ENCODE data around the gene SMOC1.

The SMOC1 gene

DNA sequence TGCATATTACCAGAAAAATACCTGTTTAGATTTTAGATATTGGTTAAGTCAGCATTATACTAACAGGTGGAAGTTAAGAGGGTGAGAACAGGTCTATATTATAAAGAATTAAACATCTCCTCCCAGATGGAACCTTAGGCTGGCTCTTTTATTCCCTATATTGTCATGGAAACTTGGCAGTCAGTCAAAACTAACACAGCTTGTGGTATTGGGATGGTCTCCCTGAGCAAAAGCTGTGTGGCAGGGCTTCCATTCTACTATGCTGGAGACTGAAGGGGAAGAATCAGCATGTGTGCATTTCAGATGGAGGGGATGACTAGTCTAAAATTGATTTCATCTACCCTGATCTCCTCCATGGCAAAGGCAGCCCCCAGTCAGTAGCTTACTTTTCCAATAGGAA lies 66.7 kb downstream of the SMOC1 start:
- no peak for DNase-seq

DNA sequence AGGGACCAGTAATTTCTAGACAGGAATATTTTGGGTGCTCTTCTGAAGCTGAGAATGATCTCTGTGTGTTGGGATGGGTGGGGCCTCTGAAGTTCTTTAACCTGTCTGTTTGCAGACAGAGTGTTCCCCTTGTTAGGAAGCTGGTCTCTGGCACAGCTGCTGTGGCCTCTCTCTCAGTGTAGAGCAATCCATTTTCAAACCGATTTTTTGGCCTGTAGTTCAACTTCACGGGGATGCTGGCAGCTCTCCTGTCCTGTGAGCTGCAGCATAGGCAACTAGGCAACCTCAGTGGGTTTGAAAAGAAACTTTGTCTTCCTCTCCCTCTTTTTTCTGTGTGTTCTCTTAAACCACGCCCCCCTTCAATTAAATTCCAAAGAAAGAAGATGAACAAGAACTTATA lies 69.1 kb downstream of the SMOC1 start:
- DNase-seq, result no peak

DNA sequence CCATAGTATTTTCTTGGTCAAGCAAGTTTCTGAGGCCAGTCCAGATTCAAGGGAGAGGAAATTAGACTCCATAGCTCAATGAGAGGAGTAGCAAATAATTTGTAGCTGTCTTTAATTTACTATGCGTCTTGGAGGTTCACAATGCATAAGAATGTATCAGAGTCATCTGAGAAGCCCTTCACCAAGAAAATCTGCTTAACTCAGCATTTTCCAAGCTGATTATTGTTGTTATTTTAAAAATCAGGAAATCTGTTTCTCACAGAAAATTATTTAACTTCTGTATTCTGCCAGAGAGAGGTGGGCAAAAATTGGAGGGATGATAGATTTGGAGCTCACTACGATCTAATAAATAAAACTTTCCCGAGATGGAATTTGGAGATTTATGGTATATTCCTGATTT lies 72.0 kb downstream of the SMOC1 start:
- no peak for DNase-seq

DNA sequence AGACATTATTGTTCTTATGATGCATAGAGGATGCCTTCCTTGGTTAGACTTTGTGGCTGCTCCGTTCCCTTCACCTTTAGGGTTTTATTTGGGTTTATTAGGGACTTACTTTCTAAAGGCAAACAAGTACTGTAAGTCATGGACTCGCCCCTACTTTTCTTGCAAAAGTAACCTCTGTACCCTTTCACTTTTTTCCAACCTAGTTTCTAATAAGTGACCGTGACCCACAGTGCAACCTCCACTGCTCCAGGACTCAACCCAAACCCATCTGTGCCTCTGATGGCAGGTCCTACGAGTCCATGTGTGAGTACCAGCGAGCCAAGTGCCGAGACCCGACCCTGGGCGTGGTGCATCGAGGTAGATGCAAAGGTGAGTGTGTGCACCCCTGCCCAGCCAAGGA lies 72.7 kb downstream of the SMOC1 start:
- DNase-seq, result no peak

DNA sequence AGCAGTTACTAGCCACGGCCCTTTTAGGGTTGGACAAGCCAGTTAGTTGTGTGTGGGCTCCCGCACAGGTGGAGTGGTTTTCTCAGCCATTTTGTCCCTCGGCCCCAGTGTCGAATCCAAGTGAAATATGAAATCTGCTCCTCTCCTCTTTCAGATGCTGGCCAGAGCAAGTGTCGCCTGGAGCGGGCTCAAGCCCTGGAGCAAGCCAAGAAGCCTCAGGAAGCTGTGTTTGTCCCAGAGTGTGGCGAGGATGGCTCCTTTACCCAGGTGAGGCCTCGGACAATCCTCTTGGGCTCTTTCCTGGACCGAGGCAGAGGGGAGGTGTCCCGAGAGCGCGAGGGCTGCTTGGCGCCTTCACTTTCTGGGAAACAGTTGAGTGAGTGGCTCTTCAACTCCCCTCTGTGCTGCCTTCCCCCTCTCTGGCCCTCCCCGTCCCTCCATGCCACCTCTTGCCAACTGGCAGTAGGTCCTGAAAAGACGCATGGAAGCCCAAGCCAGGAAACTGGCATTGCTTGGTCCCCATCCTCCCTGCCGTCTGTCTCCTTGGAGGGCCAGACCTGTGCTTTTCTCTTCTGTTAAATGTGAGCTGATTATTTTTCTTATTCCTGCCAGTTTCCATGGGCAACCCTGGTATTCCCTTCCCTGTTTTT lies 74.2 kb downstream of the SMOC1 start:
- no peak for DNase-seq

- no peak for DNase-seq
Observed at GRCh38 chr14:69955855-69956845, 76.9 kb downstream of the SMOC1 start.

DNA sequence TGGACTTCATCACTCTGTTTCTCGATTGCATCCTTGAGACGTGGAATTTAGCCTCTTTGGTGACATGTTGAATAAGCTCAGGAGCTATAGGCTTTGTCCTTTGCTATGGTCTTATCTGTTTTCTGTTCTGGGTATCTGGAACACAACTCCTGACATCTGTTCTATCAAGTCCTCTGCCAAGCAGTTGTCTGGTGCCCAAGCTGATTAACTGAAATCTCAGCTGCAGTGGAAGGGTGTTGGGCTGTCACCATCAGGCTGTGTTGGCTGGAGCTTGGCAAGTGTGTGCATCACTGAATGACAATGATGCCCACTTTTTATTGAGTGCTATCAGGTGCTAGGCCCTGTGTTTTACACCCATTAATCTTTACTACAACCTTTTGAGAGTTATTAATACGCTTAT lies 77.8 kb downstream of the SMOC1 start:
- no peak for DNase-seq

DNA sequence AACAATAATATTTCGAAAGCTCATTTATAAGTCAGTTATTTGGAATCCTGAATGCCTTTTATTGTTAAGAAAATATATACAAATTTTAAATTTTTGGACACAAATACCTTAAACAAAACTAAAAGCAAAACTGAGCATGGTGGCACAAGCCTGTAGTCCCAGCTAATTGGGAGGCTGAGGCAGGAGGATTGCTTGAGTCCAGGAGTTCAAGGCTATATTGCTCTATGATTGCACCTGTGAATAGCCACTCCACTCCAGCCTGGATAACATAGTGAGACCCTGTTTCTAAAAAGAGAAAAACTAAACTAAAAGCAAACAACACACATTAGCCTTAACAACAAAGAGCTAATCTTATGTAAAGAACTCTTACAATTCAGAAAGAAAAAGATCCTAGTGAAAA lies 78.8 kb downstream of the SMOC1 start:
- DNase-seq, result no peak

DNA sequence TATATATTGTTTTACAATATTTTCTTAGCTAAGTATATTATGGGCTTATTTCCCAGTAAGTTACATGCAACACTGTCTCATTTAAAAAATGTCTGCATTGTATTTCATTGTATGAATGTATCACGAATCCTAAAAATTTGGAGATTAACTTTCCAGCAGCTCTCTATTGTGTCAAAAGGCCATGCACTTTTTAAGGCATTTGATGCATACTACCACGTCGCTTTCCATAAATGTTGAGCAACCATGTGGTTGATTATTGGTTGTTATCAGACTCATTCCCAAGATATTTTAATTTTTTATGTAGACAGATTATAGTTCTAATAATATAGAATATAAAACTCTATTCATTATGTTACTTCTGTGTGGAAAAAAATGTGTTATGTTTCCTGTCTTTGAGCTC lies 79.9 kb downstream of the SMOC1 start:
- no peak for DNase-seq

- no peak for DNase-seq
Observed at GRCh38 chr14:69960296-69960695, 81.1 kb downstream of the SMOC1 start.

GRCh38 chr14:69963966-69964365 lies 84.8 kb downstream of the SMOC1 start:
- no peak for DNase-seq

DNA sequence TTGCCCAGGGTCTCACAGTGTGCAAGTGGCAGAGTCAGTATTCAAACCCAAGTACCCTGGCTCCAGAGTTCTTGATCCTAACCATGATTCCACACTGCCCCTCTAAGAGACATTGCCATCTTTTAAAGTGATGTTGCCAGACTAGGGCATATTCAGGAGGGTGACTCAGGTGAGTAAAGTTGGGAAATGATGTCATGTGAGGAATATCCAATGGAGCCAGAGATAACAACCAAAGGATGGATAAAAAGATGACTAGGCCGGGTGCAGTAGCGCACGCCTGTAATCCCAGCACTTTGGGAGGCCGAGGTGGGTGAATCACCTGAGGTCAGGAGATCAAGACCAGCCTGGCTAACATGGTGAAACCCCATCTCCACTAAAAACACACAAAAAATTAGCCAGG lies 85.6 kb downstream of the SMOC1 start:
- DNase-seq, result no peak

- DNase-seq, result no peak
Observed at GRCh38 chr14:69968132-69968531, 88.9 kb downstream of the SMOC1 start.

GRCh38 chr14:69968681-69969080 lies 89.5 kb downstream of the SMOC1 start:
- no peak for DNase-seq

DNA sequence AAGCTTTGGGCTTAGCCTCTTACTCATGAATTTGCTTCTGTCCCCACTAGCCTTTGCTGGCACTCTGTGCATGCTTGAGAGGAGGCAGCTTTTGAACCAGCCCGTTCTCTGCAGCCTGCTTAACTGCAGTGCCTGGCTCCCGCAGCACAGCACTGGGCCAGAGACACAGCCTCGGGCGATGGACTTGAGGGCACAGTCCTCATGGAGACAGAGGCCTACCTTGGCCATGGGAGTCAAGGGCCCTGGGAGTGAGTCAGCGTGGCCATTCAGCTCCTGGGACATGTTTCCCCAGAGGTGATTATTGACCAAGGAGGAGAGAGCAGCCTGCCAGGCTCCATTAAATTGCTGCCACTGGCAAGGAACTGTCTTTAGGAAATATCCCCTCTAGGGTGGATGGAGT lies 93.5 kb downstream of the SMOC1 start:
- no peak for DNase-seq

DNA sequence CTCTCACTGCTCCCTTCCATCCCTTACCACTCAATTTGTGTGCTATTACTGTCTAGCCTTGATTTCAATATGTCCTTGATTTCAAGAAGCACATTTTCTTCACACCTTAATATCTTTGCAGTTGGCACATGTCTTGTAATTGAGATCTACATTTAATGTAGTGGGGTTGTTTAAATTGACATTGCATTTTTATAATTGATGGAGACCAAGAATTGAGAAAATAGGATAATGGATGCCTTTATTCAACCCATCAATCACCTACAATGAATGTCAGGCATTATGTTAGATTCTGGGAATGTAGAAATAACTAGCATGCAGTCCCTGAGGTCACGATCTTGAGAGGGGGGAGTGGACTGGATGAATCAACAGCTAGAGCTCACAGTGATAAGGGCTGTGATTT lies 94.6 kb downstream of the SMOC1 start:
- DNase-seq, result no peak

GRCh38 chr14:69979882-69980281 lies 100.7 kb downstream of the SMOC1 start:
- DNase-seq, result no peak

GRCh38 chr14:69980457-69981425 lies 101.5 kb downstream of the SMOC1 start:
- DNase-seq, result no peak

DNA sequence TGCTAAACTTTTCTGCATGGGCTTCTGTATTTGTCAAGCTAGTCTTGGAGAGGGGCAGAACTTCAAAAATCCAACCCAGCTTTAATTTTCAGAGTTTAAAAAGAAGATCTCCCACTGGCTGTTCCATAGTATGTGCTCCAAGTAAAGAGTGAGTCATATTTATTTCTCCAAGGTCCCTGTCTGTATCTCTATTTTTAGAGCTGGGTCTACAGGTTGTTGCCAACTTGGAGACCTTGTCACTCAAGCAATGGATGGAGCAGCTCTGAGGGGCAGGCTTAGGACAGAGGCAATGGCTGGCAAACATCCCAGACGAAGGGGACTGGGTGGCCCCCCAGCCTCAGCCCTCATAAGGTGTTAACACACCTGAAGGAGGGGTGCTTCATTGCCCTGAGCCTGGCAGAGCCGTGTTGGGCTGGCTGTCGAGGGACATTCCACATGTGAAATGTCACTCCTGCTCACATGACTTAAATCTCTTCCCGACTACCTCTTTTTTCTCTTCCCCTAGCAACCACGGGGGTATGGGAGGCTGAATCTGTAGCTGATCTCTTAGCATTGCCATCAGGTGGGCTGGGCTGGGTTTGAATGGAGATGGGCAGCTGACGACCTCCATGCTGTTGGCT lies 103.1 kb downstream of the SMOC1 start:
- DNase-seq, result no peak

DNA sequence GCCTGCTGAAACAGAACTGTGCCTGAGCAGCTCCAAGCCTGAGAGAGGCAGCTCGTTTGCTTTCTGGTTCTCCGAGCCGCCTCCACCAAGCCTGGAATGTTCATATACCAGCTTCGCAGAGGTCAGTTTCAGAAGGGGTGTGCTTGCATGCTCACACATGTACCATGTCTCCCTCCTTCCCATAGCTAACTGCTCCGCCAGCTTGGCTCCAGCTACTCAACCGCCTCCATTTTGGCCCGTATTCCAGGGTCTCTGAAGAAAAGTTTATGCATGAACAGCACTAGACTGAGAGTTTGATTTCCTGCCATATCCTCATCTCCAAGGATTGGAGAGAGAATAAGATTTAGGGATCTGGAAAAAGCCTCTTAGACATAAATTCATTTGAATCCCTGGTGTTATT lies 103.7 kb downstream of the SMOC1 start:
- DNase-seq, result no peak

DNA sequence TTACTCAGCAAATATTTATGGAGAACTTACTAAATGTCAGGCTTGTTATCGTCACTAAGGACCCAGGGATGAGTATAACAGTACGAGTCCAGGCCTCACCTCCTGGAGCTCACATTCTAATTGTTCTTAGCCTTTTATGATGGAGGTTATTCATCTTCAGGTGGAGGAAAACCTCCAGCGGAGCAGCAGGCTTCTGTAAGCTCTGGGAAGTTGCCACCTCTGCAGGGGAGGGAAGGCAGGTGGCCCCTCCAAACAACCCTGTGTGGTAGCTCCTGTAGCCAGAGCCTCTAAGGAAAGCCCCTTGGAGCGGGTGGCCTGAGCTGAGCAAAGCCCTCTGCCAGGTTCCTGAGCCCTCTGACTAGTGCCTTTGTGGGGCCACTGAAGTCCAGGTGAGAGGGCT lies 104.1 kb downstream of the SMOC1 start:
- DNase-seq, result no peak

GRCh38 chr14:69985463-69985862 lies 106.2 kb downstream of the SMOC1 start:
- no peak for DNase-seq

GRCh38 chr14:69986336-69986735 lies 107.1 kb downstream of the SMOC1 start:
- no peak for DNase-seq
